ENCODE data around the gene SAFB. TPM values are rescaled to one million over a fixed set of nuclear protein-coding genes. Genes with fewer than 3 reads are reported as not detected.
A peak's percentile ranks its signal among the peaks of the same experiment; 100 is the strongest.

Gene SAFB
- total and polyA plus RNA-seq, 2 of the 13 experiments (the other 11 are each of a cell fraction or from before 2014, with no cell fraction given): 21.0 to 28.4 TPM

GRCh38 chr19:5578097-5578846, 44.6 kb upstream of the SAFB start (continued):
- TF ChIP-seq NFE2 (CRISPR knock-in tag; IDR thresholded peaks at IDR 0.05): no peak
- no peak for TF ChIP-seq NCOA2 (CRISPR knock-in tag; IDR thresholded peaks at IDR 0.05)
- no peak for TF ChIP-seq SIN3A (IDR thresholded peaks at IDR 0.05; ENCODE audit: borderline replicate concordance, low read depth, low read length)
- no peak for TF ChIP-seq ZNF17 (CRISPR knock-in tag; IDR thresholded peaks at IDR 0.05)
- no peak for TF ChIP-seq ZNF678 (CRISPR knock-in tag; IDR thresholded peaks at IDR 0.05)
- TF ChIP-seq SOX6 (IDR thresholded peaks at IDR 0.05): no peak
- peak; percentile 47 for TF ChIP-seq SOX6 (CRISPR knock-in tag; IDR thresholded peaks at IDR 0.05)
- no peak for TF ChIP-seq ARHGAP35 (CRISPR knock-in tag; IDR thresholded peaks at IDR 0.05; ENCODE audit: borderline replicate concordance)
- TF ChIP-seq CERS6 (CRISPR knock-in tag; IDR thresholded peaks at IDR 0.05): no peak
- peak; percentile 93 for TF ChIP-seq PATZ1 (CRISPR knock-in tag; IDR thresholded peaks at IDR 0.05)
- TF ChIP-seq IRF1 (CRISPR knock-in tag; IDR thresholded peaks at IDR 0.05; ENCODE audit: low read depth): 0 out of 2 replicates have a peak, but pooled peaks have one; percentile 44
- no peak for TF ChIP-seq ZMYM4 (CRISPR knock-in tag; IDR thresholded peaks at IDR 0.05)
- no peak for TF ChIP-seq ELF3 (CRISPR knock-in tag; IDR thresholded peaks at IDR 0.05)
- no peak for TF ChIP-seq HOMEZ (CRISPR knock-in tag; IDR thresholded peaks at IDR 0.05; ENCODE audit: low read depth)
- no peak for TF ChIP-seq MAFF (IDR thresholded peaks at IDR 0.05; ENCODE audit: low read depth, low read length)
- no peak for TF ChIP-seq NFE2L2 (IDR thresholded peaks at IDR 0.05; ENCODE audit: low read length)
- peak; percentile 28; the same call in 1 of the 2 replicates for TF ChIP-seq SALL1 (CRISPR knock-in tag; IDR thresholded peaks at IDR 0.05)
- no peak for TF ChIP-seq PBX2 (CRISPR knock-in tag; IDR thresholded peaks at IDR 0.05)
- no peak for TF ChIP-seq CENPBD1 (CRISPR knock-in tag; IDR thresholded peaks at IDR 0.05; ENCODE audit: borderline replicate concordance, low read depth)
- TF ChIP-seq SAFB2 (CRISPR knock-in tag; IDR thresholded peaks at IDR 0.05; ENCODE audit: borderline replicate concordance, low read depth): no peak
- no peak for TF ChIP-seq HOXD1 (CRISPR knock-in tag; IDR thresholded peaks at IDR 0.05)
- TF ChIP-seq ZFP90 (CRISPR knock-in tag; IDR thresholded peaks at IDR 0.05; ENCODE audit: borderline replicate concordance): no peak
